ENCODE results near the gene PLXDC1. TPM values are rescaled to one million over a fixed set of nuclear protein-coding genes. Genes with fewer than 3 reads are reported as not detected.
"Not testable (repeated sequence)": the region's sequence is repeated elsewhere in the genome, so short reads cannot be mapped to it uniquely, and the experiment has no call there.

PLXDC1 gene
- total RNA-seq, 1 donor from 2014 or later, result 5.4 TPM

GRCh38 chr17:39058524-39058923 lies 92.9 kb downstream of the PLXDC1 start:
- no peak for DNase-seq

GRCh38 chr17:39057701-39058206 lies 93.7 kb downstream of the PLXDC1 start:
- no peak for DNase-seq

- no peak for DNase-seq
These were observed 97.3 kb downstream of the PLXDC1 start for GRCh38 chr17:39054111-39054645.

GRCh38 chr17:39052423-39052822 lies 99.0 kb downstream of the PLXDC1 start:
- DNase-seq, result not testable (repeated sequence)

GRCh38 chr17:39051001-39051585 lies 100.3 kb downstream of the PLXDC1 start:
- no peak for DNase-seq

- no peak for DNase-seq
These were observed 105.3 kb downstream of the PLXDC1 start for GRCh38 chr17:39045948-39046679.

- no peak for DNase-seq
These were observed 115.4 kb downstream of the PLXDC1 start for GRCh38 chr17:39036009-39036408.

- not testable (repeated sequence) for DNase-seq
These were observed 115.9 kb downstream of the PLXDC1 start for GRCh38 chr17:39035578-39035977.

- DNase-seq, result no peak
These were observed 122.7 kb downstream of the PLXDC1 start for GRCh38 chr17:39028690-39029089.

- DNase-seq, result peak; percentile 8
These were observed 123.9 kb downstream of the PLXDC1 start for GRCh38 chr17:39027455-39028035.

- DNase-seq, result no peak
These were observed 124.4 kb downstream of the PLXDC1 start for GRCh38 chr17:39026980-39027451.

GRCh38 chr17:39026346-39026745 lies 125.1 kb downstream of the PLXDC1 start:
- not testable (repeated sequence) for DNase-seq

GRCh38 chr17:39022924-39023323 lies 128.5 kb downstream of the PLXDC1 start:
- DNase-seq, result no peak

GRCh38 chr17:39020037-39020436 lies 131.4 kb downstream of the PLXDC1 start:
- DNase-seq, result not testable (repeated sequence)

GRCh38 chr17:39018267-39019134 lies 132.9 kb downstream of the PLXDC1 start:
- no peak for DNase-seq

- DNase-seq, result no peak
These were observed 135.0 kb downstream of the PLXDC1 start for GRCh38 chr17:39016193-39017153.

- no peak for DNase-seq
These were observed 135.9 kb downstream of the PLXDC1 start for GRCh38 chr17:39015546-39015935.

GRCh38 chr17:39014795-39015545 lies 136.5 kb downstream of the PLXDC1 start:
- DNase-seq, result no peak

- no peak for DNase-seq
These were observed 137.2 kb downstream of the PLXDC1 start for GRCh38 chr17:39014044-39014794.
